DND-41 (cell line): Measurements from ENCODE around the gene GP1BA.

Source experiments
- ATAC-seq: fragments of 200-7000 bp; cut with Tn5 transposase; 3 replicates; pipeline ENCODE4 v1.9.1; 2021; ENCODE audit warnings: low read depth; ENCODE audit not compliant: insufficient read depth
- DNase-seq: peaks from one replicate; pipeline ENCODE4 v3.0.0-alpha.2; 2020
- H2AFZ ChIP-seq: 2 replicates; pipeline ENCODE4 v1.6.0; 2012; ENCODE audit warnings: low read depth, low read length
- H3K27ac ChIP-seq: 2 replicates; pipeline ENCODE4 v1.5.1; 2012; ENCODE audit warnings: low read length, inconsistent platforms
- H3K27me3 ChIP-seq: fragments of 200-600 bp; sonication (generic); 2 replicates; pipeline ENCODE4 v1.6.0; 2012; ENCODE audit warnings: low read length, mild to moderate bottlenecking, inconsistent platforms; ENCODE audit not compliant: insufficient read depth, poor library complexity
- H3K36me3 ChIP-seq: 2 replicates; pipeline ENCODE4 v1.5.1; 2012; ENCODE audit warnings: low read length, inconsistent platforms; ENCODE audit not compliant: insufficient read depth
- H3K4me1 ChIP-seq: 2 replicates; pipeline ENCODE4 v1.5.1; 2012; ENCODE audit warnings: mild to moderate bottlenecking, low read length; ENCODE audit not compliant: insufficient read depth
- H3K4me2 ChIP-seq: 2 replicates; pipeline ENCODE4 v1.6.0; 2012; ENCODE audit warnings: mild to moderate bottlenecking, moderate library complexity, low read length, inconsistent platforms; ENCODE audit not compliant: insufficient read depth
- H3K4me3 ChIP-seq, 2 experiments: fragments of 200-600 bp in 1 of 2; shearing (Covaris generic) in 1 of 2; 2 replicates each; pipeline ENCODE4 v1.5.1; 2012 to 2016; ENCODE audit warnings: inconsistent platforms in 2 of 2, low read length in 2 of 2, mild to moderate bottlenecking in 2 of 2, low read depth in 1 of 2, moderate library complexity in 1 of 2
- H3K79me2 ChIP-seq: 2 replicates; pipeline ENCODE4 v1.6.0; 2012; ENCODE audit warnings: low read length, inconsistent platforms; ENCODE audit not compliant: insufficient read depth
- H3K9ac ChIP-seq: 2 replicates; pipeline ENCODE4 v1.6.0; 2012; ENCODE audit warnings: low read depth, mild to moderate bottlenecking, inconsistent platforms, low read length, moderate library complexity
- H3K9me3 ChIP-seq: 2 replicates; pipeline ENCODE4 v1.5.1; 2012; ENCODE audit warnings: low read length, moderate library complexity, mild to moderate bottlenecking, inconsistent platforms; ENCODE audit not compliant: insufficient read depth, severe bottlenecking
- H4K20me1 ChIP-seq: 2 replicates; pipeline ENCODE4 v1.6.0; 2012; ENCODE audit warnings: low read length; ENCODE audit not compliant: insufficient read depth
- CTCF ChIP-seq: IDR thresholded peaks from 2 replicates; pipeline ENCODE4 v1.5.1; 2012; ENCODE audit warnings: borderline replicate concordance, low read length, moderate library complexity, mild to moderate bottlenecking; ENCODE audit not compliant: poor library complexity, severe bottlenecking; ENCODE audit errors: extremely low read depth
- EZH2 ChIP-seq: IDR thresholded peaks from 3 replicates; pipeline ENCODE4 v1.6.1; 2012; ENCODE audit warnings: borderline replicate concordance, low read depth, mild to moderate bottlenecking, moderate library complexity, low read length, inconsistent platforms; ENCODE audit not compliant: severe bottlenecking

The GP1BA gene

GRCh38 chr17:4931963-4932362 is at the start of gene GP1BA:
Gene GP1BA, plus strand, starts transcription at chr17:4932277. Its CDS starts 328 bp downstream, at chr17:4932605.
- no peak for ATAC-seq
- DNase-seq, result no peak
- no peaks in the 10 kb centered on the region for H3K27me3 ChIP-seq
- H3K4me1 ChIP-seq, result no peaks in the 10 kb centered on the region
- no peaks in the 10 kb centered on the region for H3K9me3 ChIP-seq
- H4K20me1 ChIP-seq, result peaks cover 8% of the 10 kb centered on the region; the same call in 1 of the 2 replicates
- H3K9ac ChIP-seq, result no peak within 1 kb of the TSS
- H3K4me3 ChIP-seq, result no peak within 1 kb of the TSS
- TF ChIP-seq EZH2, result no peak
- TF ChIP-seq CTCF, result no peak
- H3K79me2 ChIP-seq, result no peaks in the 10 kb centered on the region
- no peak within 1 kb of the TSS for H3K4me2 ChIP-seq
- H3K36me3 ChIP-seq, result peaks cover 5% of the 10 kb centered on the region
- H2AFZ ChIP-seq, result no peak within 1 kb of the TSS
- H3K27ac ChIP-seq, result no peak within 1 kb of the TSS

- Histone ChIP-seq H3K9me3 (no peaks in the 10 kb centered on the region), H3K27ac (no peak overlapping the region), H3K36me3 (peaks cover 78% of the 10 kb centered on the region), H2AFZ (no peak overlapping the region), H3K27me3 (no peaks in the 10 kb centered on the region), H3K4me2 (no peak overlapping the region), H4K20me1 (peaks cover 7% of the 10 kb centered on the region), H3K79me2 (no peaks in the 10 kb centered on the region), H3K4me3 (no peak overlapping the region), H3K4me1 (no peaks in the 10 kb centered on the region), H3K9ac (no peak overlapping the region)
- no peak for DNase-seq
- TF ChIP-seq EZH2 (no peak), CTCF (no peak)
- no peak for ATAC-seq
Measured at GRCh38 chr17:4884489-4884888, 47.6 kb upstream of the GP1BA start.

GRCh38 chr17:4886830-4887229 is 45.2 kb upstream of the GP1BA start:
- Histone ChIP-seq H3K4me1 (no peaks in the 10 kb centered on the region), H3K27me3 (no peaks in the 10 kb centered on the region), H3K27ac (no peak overlapping the region), H2AFZ (no peak overlapping the region), H3K4me3 (no peak overlapping the region), H3K9ac (no peak overlapping the region), H3K4me2 (no peak overlapping the region), H3K36me3 (peaks cover 82% of the 10 kb centered on the region), H3K9me3 (no peaks in the 10 kb centered on the region), H3K79me2 (no peaks in the 10 kb centered on the region), H4K20me1 (peaks cover 7% of the 10 kb centered on the region)
- no peak for DNase-seq
- no peak for ATAC-seq
- TF ChIP-seq CTCF (no peak), EZH2 (no peak)

GRCh38 chr17:4887581-4887980 is 44.5 kb upstream of the GP1BA start:
- Histone ChIP-seq H3K4me3 (no peak overlapping the region), H3K79me2 (no peaks in the 10 kb centered on the region), H3K27me3 (no peaks in the 10 kb centered on the region), H3K4me2 (no peak overlapping the region), H3K36me3 (peaks cover 81% of the 10 kb centered on the region), H4K20me1 (peaks cover 5% of the 10 kb centered on the region; the same call in 1 of the 2 replicates), H3K9ac (no peak overlapping the region), H3K9me3 (no peaks in the 10 kb centered on the region), H2AFZ (no peak overlapping the region), H3K4me1 (no peaks in the 10 kb centered on the region), H3K27ac (no peak overlapping the region)
- ATAC-seq (no peak), DNase-seq (no peak)
- TF ChIP-seq EZH2 (no peak), CTCF (no peak)
